ENCODE measurements around the gene DCAF6.

Gene DCAF6

DNA sequence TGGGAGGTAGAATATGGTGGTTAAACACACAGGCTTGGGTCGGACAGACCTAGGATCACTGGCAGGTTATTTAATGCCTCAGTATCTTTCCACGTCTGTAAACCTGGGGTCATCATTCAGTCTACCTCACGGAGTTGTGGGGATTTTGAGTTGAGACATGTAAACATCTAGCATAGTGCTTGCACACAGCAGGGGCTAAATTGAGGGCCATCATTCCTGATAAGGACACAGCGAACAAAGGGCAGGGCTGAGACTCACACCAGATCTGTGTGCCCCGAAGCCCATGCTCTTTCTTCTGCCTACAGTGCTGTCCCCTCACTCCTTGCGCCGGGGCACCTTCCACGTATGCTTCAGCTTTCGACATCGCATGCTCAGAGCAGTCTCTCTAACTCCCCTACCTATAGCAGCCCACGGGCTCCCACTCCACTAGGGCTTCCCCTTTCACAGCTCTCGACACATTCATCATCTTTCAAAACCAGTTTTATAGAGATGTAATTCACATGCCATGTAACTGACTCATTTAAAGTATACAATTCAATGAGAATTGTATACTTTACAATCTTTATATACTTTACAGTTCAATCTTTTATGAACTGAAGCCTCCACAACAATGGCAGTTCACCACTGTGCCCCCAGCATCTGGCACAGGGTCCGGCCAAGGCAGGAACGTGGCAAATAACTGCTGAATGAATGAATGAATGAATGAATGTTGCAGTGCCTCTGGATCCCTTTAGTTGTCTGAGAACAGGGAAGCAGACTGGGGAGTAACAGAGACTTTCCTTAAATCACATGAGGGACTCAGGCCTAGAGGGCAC lies 152.2 kb downstream of the DCAF6 start:
- no peaks in the 10 kb centered on the region for H3K27me3 ChIP-seq (ENCODE audit: control insufficient read depth in 1 of 2, insufficient read depth in 1 of 2, low read length in 2 of 2)
- H2BK120ac ChIP-seq (ENCODE audit: low read depth, low read length) = no peak overlapping the region
- peaks cover 9% of the 10 kb centered on the region for H3K4me1 ChIP-seq (ENCODE audit: control insufficient read depth, insufficient read depth, low read depth, low read length)
- no peak overlapping the region for H3K4me3 ChIP-seq (ENCODE audit: insufficient read depth in 1 of 2, low read depth in 1 of 2, low read length in 2 of 2)
- H3K23ac ChIP-seq (ENCODE audit: low read length in 2 of 2) = no peak overlapping the region
- no peaks in the 10 kb centered on the region for H3K9me3 ChIP-seq (ENCODE audit: control insufficient read depth, low read length)
- H2AK5ac ChIP-seq (ENCODE audit: low read length, severe bottlenecking) = no peak overlapping the region
- no peak overlapping the region for H3K14ac ChIP-seq (ENCODE audit: low read length in 2 of 2)
- DNase-seq = no peak
- no peak overlapping the region for H3K27ac ChIP-seq (ENCODE audit: low read length, poor library complexity, severe bottlenecking)
- no peak overlapping the region for H3K4me2 ChIP-seq (ENCODE audit: low read length, poor library complexity, severe bottlenecking)
- 96% methylated on average over 12 of the region's 14 CpGs for WGBS
- peaks cover 18 to 50% of the 10 kb centered on the region in 2 experiments for H3K36me3 ChIP-seq (ENCODE audit: control insufficient read depth in 1 of 2, insufficient read depth in 2 of 2, low read depth in 1 of 2, low read length in 2 of 2)
- H4K8ac ChIP-seq (ENCODE audit: low read length) = no peak overlapping the region
- no peak overlapping the region for H2BK15ac ChIP-seq (ENCODE audit: low read depth, poor library complexity, severe bottlenecking)
- no peak overlapping the region for H2AFZ ChIP-seq (ENCODE audit: low read depth, low read length)
- H3K18ac ChIP-seq (ENCODE audit: low read depth in 1 of 2, low read length in 2 of 2) = no peak overlapping the region
- no peak overlapping the region for H2BK5ac ChIP-seq (ENCODE audit: low read depth, low read length, poor library complexity, severe bottlenecking)
- no peak overlapping the region for H4K91ac ChIP-seq (ENCODE audit: low read length)
- H3K9ac ChIP-seq (ENCODE audit: low read length) = no peak overlapping the region
- H2BK12ac ChIP-seq (ENCODE audit: low read length in 2 of 2) = no peak overlapping the region
- H3K4ac ChIP-seq (ENCODE audit: low read depth in 1 of 2, low read length in 2 of 2) = no peak overlapping the region
- peaks cover 13% of the 10 kb centered on the region for H3K79me1 ChIP-seq (replicated peaks; ENCODE audit: low read length, poor library complexity, severe bottlenecking)

DNA sequence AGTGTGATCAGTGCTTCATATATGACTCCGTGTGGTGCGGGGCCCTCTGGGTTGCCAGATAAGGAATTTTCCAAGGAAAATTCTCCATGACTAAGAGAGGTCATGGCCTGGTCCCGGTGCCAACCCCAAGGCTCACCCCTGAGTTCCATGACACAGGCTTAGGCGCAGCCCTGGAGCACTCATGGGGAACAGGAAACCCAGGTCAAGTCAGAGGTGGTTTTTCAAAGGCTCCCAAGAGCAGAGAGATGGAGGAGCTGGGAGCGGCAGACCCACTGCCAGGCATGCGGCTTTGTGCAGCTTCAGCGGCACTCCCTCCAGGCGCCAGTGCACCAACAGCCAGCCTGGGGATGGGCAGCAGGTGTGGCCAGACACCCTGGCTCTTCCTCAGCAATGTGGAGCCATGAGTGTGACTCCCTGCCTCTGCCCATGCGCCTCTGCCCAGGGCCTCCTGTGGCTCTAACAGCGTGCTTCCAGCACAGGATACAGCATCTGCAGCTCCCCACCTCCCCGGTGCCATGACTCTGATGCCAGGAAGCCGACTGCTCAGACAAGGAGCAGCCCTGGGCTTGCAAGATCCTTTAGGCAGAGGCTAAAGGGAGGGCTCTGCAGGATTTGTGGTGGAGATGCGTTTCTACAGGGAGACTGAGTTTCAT lies 153.0 kb downstream of the DCAF6 start:
- H2AK5ac ChIP-seq (ENCODE audit: low read length, severe bottlenecking) = no peak overlapping the region
- no peak overlapping the region for H3K27ac ChIP-seq (ENCODE audit: low read length, poor library complexity, severe bottlenecking)
- H2BK5ac ChIP-seq (ENCODE audit: low read depth, low read length, poor library complexity, severe bottlenecking) = no peak overlapping the region
- peaks cover 13% of the 10 kb centered on the region for H3K79me1 ChIP-seq (replicated peaks; ENCODE audit: low read length, poor library complexity, severe bottlenecking)
- no peak overlapping the region for H4K8ac ChIP-seq (ENCODE audit: low read length)
- no peak overlapping the region for H4K91ac ChIP-seq (ENCODE audit: low read length)
- no peak overlapping the region for H3K23ac ChIP-seq (ENCODE audit: low read length in 2 of 2)
- no peaks in the 10 kb centered on the region for H3K27me3 ChIP-seq (ENCODE audit: control insufficient read depth in 1 of 2, insufficient read depth in 1 of 2, low read length in 2 of 2)
- no peak for DNase-seq
- no peak overlapping the region for H3K18ac ChIP-seq (ENCODE audit: low read depth in 1 of 2, low read length in 2 of 2)
- no peak overlapping the region for H2BK15ac ChIP-seq (ENCODE audit: low read depth, poor library complexity, severe bottlenecking)
- H3K36me3 ChIP-seq (ENCODE audit: control insufficient read depth in 1 of 2, insufficient read depth in 2 of 2, low read depth in 1 of 2, low read length in 2 of 2) = peaks cover 12 to 50% of the 10 kb centered on the region in 2 experiments
- H3K4ac ChIP-seq (ENCODE audit: low read depth in 1 of 2, low read length in 2 of 2) = no peak overlapping the region
- no peak overlapping the region for H3K4me2 ChIP-seq (ENCODE audit: low read length, poor library complexity, severe bottlenecking)
- H3K4me1 ChIP-seq (ENCODE audit: control insufficient read depth, insufficient read depth, low read depth, low read length) = peaks cover 9% of the 10 kb centered on the region
- no peak overlapping the region for H2AFZ ChIP-seq (ENCODE audit: low read depth, low read length)
- H3K9ac ChIP-seq (ENCODE audit: low read length) = no peak overlapping the region
- H3K9me3 ChIP-seq (ENCODE audit: control insufficient read depth, low read length) = no peaks in the 10 kb centered on the region
- no peak overlapping the region for H2BK12ac ChIP-seq (ENCODE audit: low read length in 2 of 2)
- no peak overlapping the region for H3K4me3 ChIP-seq (ENCODE audit: insufficient read depth in 1 of 2, low read depth in 1 of 2, low read length in 2 of 2)
- H3K14ac ChIP-seq (ENCODE audit: low read length in 2 of 2) = no peak overlapping the region
- H2BK120ac ChIP-seq (ENCODE audit: low read depth, low read length) = no peak overlapping the region
- WGBS = 95% methylated on average over 13 of the region's 13 CpGs

DNA sequence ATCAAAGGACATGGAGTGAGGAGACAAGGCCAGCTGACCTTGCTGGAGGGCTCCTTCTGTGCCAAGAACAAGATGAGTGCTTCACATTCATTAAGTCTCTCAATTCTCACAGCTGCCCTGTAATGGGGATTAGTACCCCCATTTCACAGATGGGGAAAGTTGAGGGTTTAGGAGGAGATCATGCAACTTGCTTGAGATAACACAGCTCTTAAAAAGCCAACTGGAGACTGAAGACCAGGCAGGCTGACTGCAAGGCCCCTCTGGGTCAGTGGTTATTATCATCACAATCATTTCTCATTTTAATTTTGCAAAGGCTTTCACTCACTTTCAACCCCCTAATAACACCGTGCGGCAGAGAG lies 153.5 kb downstream of the DCAF6 start:
- Histone ChIP-seq H4K8ac (ENCODE audit: low read length) (no peak overlapping the region), H3K23ac (ENCODE audit: low read length in 2 of 2) (no peak overlapping the region), H3K79me1 (replicated peaks; ENCODE audit: low read length, poor library complexity, severe bottlenecking) (peaks cover 13% of the 10 kb centered on the region), H2AFZ (ENCODE audit: low read depth, low read length) (no peak overlapping the region), H3K27me3 (ENCODE audit: control insufficient read depth in 1 of 2, insufficient read depth in 1 of 2, low read length in 2 of 2) (no peaks in the 10 kb centered on the region), H3K14ac (ENCODE audit: low read length in 2 of 2) (no peak overlapping the region), H3K4me2 (ENCODE audit: low read length, poor library complexity, severe bottlenecking) (no peak overlapping the region), H3K9me3 (ENCODE audit: control insufficient read depth, low read length) (no peaks in the 10 kb centered on the region), H3K18ac (ENCODE audit: low read depth in 1 of 2, low read length in 2 of 2) (no peak overlapping the region), H3K4me3 (ENCODE audit: insufficient read depth in 1 of 2, low read depth in 1 of 2, low read length in 2 of 2) (no peak overlapping the region), H3K27ac (ENCODE audit: low read length, poor library complexity, severe bottlenecking) (no peak overlapping the region), H2BK15ac (ENCODE audit: low read depth, poor library complexity, severe bottlenecking) (no peak overlapping the region), H4K91ac (ENCODE audit: low read length) (no peak overlapping the region), H2BK5ac (ENCODE audit: low read depth, low read length, poor library complexity, severe bottlenecking) (no peak overlapping the region), H2BK120ac (ENCODE audit: low read depth, low read length) (no peak overlapping the region), H2BK12ac (ENCODE audit: low read length in 2 of 2) (no peak overlapping the region), H2AK5ac (ENCODE audit: low read length, severe bottlenecking) (no peak overlapping the region), H3K36me3 (ENCODE audit: control insufficient read depth in 1 of 2, insufficient read depth in 2 of 2, low read depth in 1 of 2, low read length in 2 of 2) (peaks cover 12 to 48% of the 10 kb centered on the region in 2 experiments), H3K9ac (ENCODE audit: low read length) (no peak overlapping the region), H3K4ac (ENCODE audit: low read depth in 1 of 2, low read length in 2 of 2) (no peak overlapping the region), H3K4me1 (ENCODE audit: control insufficient read depth, insufficient read depth, low read depth, low read length) (peaks cover 6% of the 10 kb centered on the region)
- WGBS = 96% methylated on average over 2 of the region's 2 CpGs
- no peak for DNase-seq

DNA sequence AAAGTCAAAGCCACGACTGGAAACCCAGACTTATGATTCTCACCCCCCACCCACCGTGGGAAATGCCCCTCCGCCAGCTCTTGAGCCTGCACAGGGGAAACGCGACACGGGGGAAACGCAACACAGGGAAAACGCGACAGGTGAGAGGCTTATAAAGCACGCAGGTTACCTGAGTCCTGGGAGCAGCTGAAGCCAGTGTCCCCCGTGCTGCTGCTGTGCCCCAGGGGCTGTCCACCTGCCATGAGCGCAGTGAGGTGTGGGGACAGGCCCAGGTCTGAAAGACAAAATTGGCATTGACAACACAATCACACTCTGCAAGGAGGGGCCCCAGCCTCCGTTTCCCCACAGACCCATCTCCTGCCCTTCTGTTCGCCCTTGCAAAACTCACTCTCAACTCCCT lies 153.9 kb downstream of the DCAF6 start:
- Histone ChIP-seq H3K9me3 (ENCODE audit: control insufficient read depth, low read length) (no peaks in the 10 kb centered on the region), H3K27ac (ENCODE audit: low read length, poor library complexity, severe bottlenecking) (no peak overlapping the region), H3K4ac (ENCODE audit: low read depth in 1 of 2, low read length in 2 of 2) (no peak overlapping the region), H2AK5ac (ENCODE audit: low read length, severe bottlenecking) (no peak overlapping the region), H3K79me1 (replicated peaks; ENCODE audit: low read length, poor library complexity, severe bottlenecking) (peaks cover 11% of the 10 kb centered on the region), H3K4me3 (ENCODE audit: insufficient read depth in 1 of 2, low read depth in 1 of 2, low read length in 2 of 2) (no peak overlapping the region), H3K27me3 (ENCODE audit: control insufficient read depth in 1 of 2, insufficient read depth in 1 of 2, low read length in 2 of 2) (no peaks in the 10 kb centered on the region), H3K9ac (ENCODE audit: low read length) (no peak overlapping the region), H2BK15ac (ENCODE audit: low read depth, poor library complexity, severe bottlenecking) (no peak overlapping the region), H2BK12ac (ENCODE audit: low read length in 2 of 2) (no peak overlapping the region), H3K23ac (ENCODE audit: low read length in 2 of 2) (no peak overlapping the region), H4K91ac (ENCODE audit: low read length) (no peak overlapping the region), H2BK5ac (ENCODE audit: low read depth, low read length, poor library complexity, severe bottlenecking) (no peak overlapping the region), H3K14ac (ENCODE audit: low read length in 2 of 2) (no peak overlapping the region), H3K4me1 (ENCODE audit: control insufficient read depth, insufficient read depth, low read depth, low read length) (peaks cover 6% of the 10 kb centered on the region), H2AFZ (ENCODE audit: low read depth, low read length) (no peak overlapping the region), H2BK120ac (ENCODE audit: low read depth, low read length) (no peak overlapping the region), H3K4me2 (ENCODE audit: low read length, poor library complexity, severe bottlenecking) (no peak overlapping the region), H4K8ac (ENCODE audit: low read length) (no peak overlapping the region), H3K18ac (ENCODE audit: low read depth in 1 of 2, low read length in 2 of 2) (no peak overlapping the region), H3K36me3 (ENCODE audit: control insufficient read depth in 1 of 2, insufficient read depth in 2 of 2, low read depth in 1 of 2, low read length in 2 of 2) (peaks cover 12 to 44% of the 10 kb centered on the region in 2 experiments)
- 94% methylated on average over 14 of the region's 14 CpGs for WGBS
- DNase-seq = no peak
